Fibroblast of lung (primary cell): ENCODE data around the gene KCNJ6. TPM values are rescaled to one million over a fixed set of nuclear protein-coding genes. Genes with fewer than 3 reads are reported as not detected.

Source experiments
- DNase-seq, 2 donors: peaks; one replicate each; pipeline versions ENCODE4 v3.0.0 to v3.0.0-alpha.2; 2010; ENCODE audit warnings: low read depth in 2 of 2
- H2AFZ ChIP-seq: 2 replicates; pipeline ENCODE4 v1.5.1; 2012; ENCODE audit warnings: low read length, control low read depth, inconsistent platforms
- H3K27ac ChIP-seq: 2 replicates; pipeline ENCODE4 v1.5.1; 2011; ENCODE audit warnings: low read length, control low read depth; ENCODE audit not compliant: insufficient read depth
- H3K27me3 ChIP-seq: 2 replicates; pipeline ENCODE4 v1.5.1; 2011; ENCODE audit warnings: mild to moderate bottlenecking, low read length; ENCODE audit not compliant: control insufficient read depth, insufficient read depth
- H3K36me3 ChIP-seq: 2 replicates; pipeline ENCODE4 v1.5.1; 2011; ENCODE audit warnings: low read length; ENCODE audit not compliant: control insufficient read depth, insufficient read depth
- H3K4me1 ChIP-seq: 2 replicates; pipeline ENCODE4 v1.5.1; 2011; ENCODE audit warnings: low read length; ENCODE audit not compliant: control insufficient read depth, insufficient read depth; ENCODE audit errors: extremely low read depth
- H3K4me2 ChIP-seq: 2 replicates; pipeline ENCODE4 v1.5.1; 2011; ENCODE audit warnings: low read length, control low read depth; ENCODE audit not compliant: insufficient read depth; ENCODE audit errors: extremely low read depth
- H3K4me3 ChIP-seq, 4 experiments: fragments of 200-600 bp in 1 of 4; sonication (generic) in 1 of 4; replicated peaks in 1 of 4; 2 replicates each; pipeline ENCODE4 v1.5.1; 2011 to 2016; ENCODE audit warnings: low read length in 4 of 4, low read depth in 3 of 4, mild to moderate bottlenecking in 3 of 4, control low read depth in 2 of 4, inconsistent platforms in 1 of 4, mixed read lengths in 1 of 4; ENCODE audit not compliant: insufficient read depth in 1 of 4; ENCODE audit errors: control extremely low read depth in 1 of 4
- H3K79me2 ChIP-seq: 2 replicates; pipeline ENCODE4 v1.5.1; 2012; ENCODE audit warnings: mild to moderate bottlenecking, low read length, inconsistent platforms; ENCODE audit not compliant: control insufficient read depth, insufficient read depth
- H3K9ac ChIP-seq: 2 replicates; pipeline ENCODE4 v1.5.1; 2011; ENCODE audit warnings: mild to moderate bottlenecking, low read length, control low read depth; ENCODE audit not compliant: insufficient read depth
- H3K9me3 ChIP-seq: 2 replicates; pipeline ENCODE4 v1.5.1; 2012; ENCODE audit warnings: low read depth, low read length; ENCODE audit not compliant: control insufficient read depth, insufficient read depth
- H4K20me1 ChIP-seq: 2 replicates; pipeline ENCODE4 v1.5.1; 2011; ENCODE audit warnings: low read length; ENCODE audit not compliant: control insufficient read depth, insufficient read depth; ENCODE audit errors: extremely low read depth
- CTCF ChIP-seq, 2 donors: IDR thresholded peaks in 1 of 2; conservative IDR thresholded peaks in 1 of 2; 1 replicate in 1 of 2; 2 replicates in 1 of 2; pipeline ENCODE4 v1.5.1; 2011 to 2012; ENCODE audit warnings: low read length in 2 of 2, control low read depth in 1 of 2, inconsistent platforms in 1 of 2, low read depth in 1 of 2, mild to moderate bottlenecking in 1 of 2
- EZH2 ChIP-seq: IDR thresholded peaks from 2 replicates; pipeline ENCODE4 v1.5.1; 2012; ENCODE audit warnings: low read length, control low read depth, mild to moderate bottlenecking; ENCODE audit errors: missing control alignments
- polyA plus RNA-seq, 2 donors: library from polyadenylated mRNA; depleted of rRNA in 1 of 2; stranded (reverse) in 1 of 2; unstranded in 1 of 2; fragments of >200 nt; gene quantifications; 2 replicates each; pipeline ENCODE4 v1.2.1, GENCODE V29; 2011 to 2012; ENCODE audit warnings: missing spikeins in 1 of 2
- total RNA-seq: library from RNA; depleted of rRNA; stranded (reverse); fragments of >200 nt; gene quantifications from 2 replicates; pipeline ENCODE4 v1.2.1, GENCODE V29; 2014

Gene KCNJ6
- total and polyA plus RNA-seq, 2 donors (not counting 1 experiment from before 2014, with no cell fraction given): under 0.01 to 7.6 TPM

DNA sequence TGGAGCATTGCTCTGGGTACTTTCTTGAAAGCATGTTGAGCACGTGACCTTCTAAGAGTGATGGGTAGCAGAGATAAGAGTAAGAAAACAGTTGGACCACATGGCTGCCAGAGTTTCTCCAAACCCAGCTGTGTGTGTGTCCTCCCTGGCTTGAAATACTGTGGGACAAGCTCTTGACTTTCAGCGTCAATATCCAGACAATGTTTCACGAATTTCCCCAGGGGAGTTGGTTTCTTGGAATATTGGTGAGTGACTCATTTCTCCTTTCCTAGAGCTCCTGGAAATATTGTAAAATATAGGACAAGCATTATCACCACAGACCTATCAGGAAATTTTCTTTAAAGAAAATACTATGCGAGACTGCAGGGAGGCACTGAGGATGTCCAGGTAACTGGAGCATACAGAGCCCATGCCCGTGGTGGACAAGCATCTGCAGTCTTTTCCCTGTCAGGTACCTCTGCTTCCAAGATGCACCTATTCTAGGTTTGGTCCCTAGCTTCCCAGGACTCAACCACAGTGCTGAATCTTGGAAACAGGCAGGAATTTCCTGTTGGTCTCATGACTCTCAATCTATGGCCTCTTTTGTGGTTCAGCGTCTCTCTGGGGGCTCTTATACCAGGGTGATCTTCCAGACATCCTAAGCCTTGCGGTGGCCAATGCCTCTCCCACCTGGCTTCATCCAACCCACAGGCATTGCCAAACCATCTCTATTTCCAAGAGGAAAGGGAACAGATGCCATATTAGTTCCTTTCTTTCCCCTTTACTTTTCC, 67.4 kb downstream of the KCNJ6 start:
- no peak overlapping the region for H3K9ac ChIP-seq
- H3K27me3 ChIP-seq: no peaks in the 10 kb centered on the region
- peaks cover 26% of the 10 kb centered on the region for H3K4me1 ChIP-seq
- H3K9me3 ChIP-seq: no peaks in the 10 kb centered on the region
- no peaks in the 10 kb centered on the region for H4K20me1 ChIP-seq
- H3K4me2 ChIP-seq: no peak overlapping the region
- peak overlapping the region; percentile 64 for H3K27ac ChIP-seq
- DNase-seq: peak in 1 of 2 donors; percentile 72
- H3K4me3 ChIP-seq: no peak overlapping the region
- no peaks in the 10 kb centered on the region for H3K79me2 ChIP-seq
- H2AFZ ChIP-seq: no peak overlapping the region
- TF ChIP-seq EZH2 (no peak), CTCF (conservative IDR thresholded peaks at IDR 0.05 in 1 of 2, IDR thresholded peaks at IDR 0.05 in 1 of 2; ENCODE audit: low read depth in 1 of 2, low read length in 2 of 2) (no peak)
- H3K36me3 ChIP-seq: no peaks in the 10 kb centered on the region

DNA sequence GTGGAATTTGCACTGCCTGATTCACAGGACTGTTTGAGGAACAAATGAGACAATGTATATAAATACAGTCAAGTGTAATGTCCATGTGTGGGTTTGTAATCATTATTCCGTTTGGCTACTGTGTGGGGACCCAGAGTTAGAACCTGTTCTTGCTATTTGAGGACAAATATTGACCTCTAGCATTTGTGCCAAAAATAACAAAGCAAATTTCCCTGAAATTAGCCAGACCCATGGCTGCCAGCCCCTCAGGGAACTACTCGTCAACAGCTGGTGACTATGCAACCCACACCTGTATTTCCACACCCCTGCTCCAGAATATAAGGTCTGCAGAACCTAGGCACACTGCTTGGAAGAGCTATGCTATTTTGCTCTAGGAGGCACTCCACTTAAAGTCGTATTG, 70.7 kb downstream of the KCNJ6 start:
- Histone ChIP-seq H3K27ac (no peak overlapping the region), H3K79me2 (no peaks in the 10 kb centered on the region), H3K4me2 (no peak overlapping the region), H3K4me3 (no peak overlapping the region), H3K4me1 (peaks cover 23% of the 10 kb centered on the region), H3K9ac (no peak overlapping the region), H4K20me1 (no peaks in the 10 kb centered on the region), H3K36me3 (no peaks in the 10 kb centered on the region), H3K9me3 (no peaks in the 10 kb centered on the region), H2AFZ (no peak overlapping the region), H3K27me3 (no peaks in the 10 kb centered on the region)
- TF ChIP-seq EZH2 (no peak), CTCF (conservative IDR thresholded peaks at IDR 0.05 in 1 of 2, IDR thresholded peaks at IDR 0.05 in 1 of 2; ENCODE audit: low read depth in 1 of 2, low read length in 2 of 2) (no peak)
- DNase-seq: no peak

- Histone ChIP-seq H3K9me3 (no peaks in the 10 kb centered on the region), H3K4me2 (no peak overlapping the region), H4K20me1 (no peaks in the 10 kb centered on the region), H3K9ac (no peak overlapping the region), H3K4me1 (peaks cover 8% of the 10 kb centered on the region), H3K27me3 (no peaks in the 10 kb centered on the region), H3K79me2 (no peaks in the 10 kb centered on the region), H3K27ac (no peak overlapping the region), H3K36me3 (no peaks in the 10 kb centered on the region), H2AFZ (no peak overlapping the region), H3K4me3 (no peak overlapping the region)
- no peak for DNase-seq
- TF ChIP-seq EZH2 (no peak), CTCF (conservative IDR thresholded peaks at IDR 0.05 in 1 of 2, IDR thresholded peaks at IDR 0.05 in 1 of 2; ENCODE audit: low read depth in 1 of 2, low read length in 2 of 2) (no peak)
These were observed 73.1 kb downstream of the KCNJ6 start for GRCh38 chr21:37843191-37843590.
